Measurements from ENCODE around the gene SETD3. TPM values are rescaled to one million over a fixed set of nuclear protein-coding genes. Genes with fewer than 3 reads are reported as not detected.
A peak's percentile ranks its signal among the peaks of the same experiment; 100 is the strongest.

Gene SETD3
- polyA plus RNA-seq, 1 donor from 2014 or later = 27.8 TPM

DNA sequence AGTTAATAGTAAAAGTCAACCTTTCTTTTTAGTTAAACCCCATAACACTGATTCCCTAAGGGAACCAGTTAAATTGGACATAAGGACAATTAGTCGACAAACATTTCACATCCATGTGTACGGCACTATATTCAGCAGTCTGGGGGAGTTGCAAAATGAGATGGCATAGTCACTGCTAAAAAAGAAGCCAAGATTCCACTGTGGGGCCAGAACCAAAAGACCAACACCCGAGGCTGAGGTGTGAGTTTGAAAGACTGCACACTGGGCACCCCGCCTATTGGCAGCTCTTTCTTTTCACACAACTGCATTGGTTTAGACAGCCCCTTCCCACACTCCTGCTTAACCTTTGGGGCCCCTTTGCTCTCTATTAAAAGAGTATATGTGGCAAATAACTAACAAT lies 16.7 kb downstream of the SETD3 start:
- H3K4me1 Mint-ChIP-seq = peaks cover 13 to 18% (median 15%) of the 10 kb centered on the region in 3 donors
- peaks cover 15% of the 10 kb centered on the region for H3K36me3 Mint-ChIP-seq
- no peak overlapping the region for H3K4me3 Mint-ChIP-seq
- H3K9me3 Mint-ChIP-seq = no peaks in the 10 kb centered on the region
- no peaks in the 10 kb centered on the region for H3K27me3 Mint-ChIP-seq
- H3K27ac Mint-ChIP-seq = no peak overlapping the region

DNA sequence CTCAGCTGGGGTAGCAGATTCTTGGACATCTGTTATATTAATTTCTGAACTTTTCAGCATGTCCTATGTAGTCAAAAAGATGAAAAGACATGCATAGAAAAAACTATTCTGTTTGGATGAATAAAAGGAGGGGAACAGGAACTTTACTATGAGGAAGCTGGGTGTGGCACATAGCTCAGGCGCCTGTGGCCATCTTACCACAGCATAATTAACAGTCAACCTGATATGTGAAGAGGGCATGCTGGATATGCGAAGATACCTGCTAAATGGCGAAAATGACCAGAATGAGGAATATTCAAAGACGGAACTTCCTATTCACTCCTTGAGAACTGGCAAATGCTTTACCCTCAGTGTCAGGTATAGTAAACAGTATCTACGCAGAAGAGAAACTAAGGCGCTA lies 18.4 kb downstream of the SETD3 start:
- peaks cover 2 to 7% (median 6%) of the 10 kb centered on the region in 3 donors for H3K4me1 Mint-ChIP-seq
- no peaks in the 10 kb centered on the region for H3K9me3 Mint-ChIP-seq
- H3K27me3 Mint-ChIP-seq = no peaks in the 10 kb centered on the region
- no peak overlapping the region for H3K4me3 Mint-ChIP-seq
- peaks cover 17% of the 10 kb centered on the region for H3K36me3 Mint-ChIP-seq
- peak overlapping the region in 1 of 3 donors; percentile 14 for H3K27ac Mint-ChIP-seq

DNA sequence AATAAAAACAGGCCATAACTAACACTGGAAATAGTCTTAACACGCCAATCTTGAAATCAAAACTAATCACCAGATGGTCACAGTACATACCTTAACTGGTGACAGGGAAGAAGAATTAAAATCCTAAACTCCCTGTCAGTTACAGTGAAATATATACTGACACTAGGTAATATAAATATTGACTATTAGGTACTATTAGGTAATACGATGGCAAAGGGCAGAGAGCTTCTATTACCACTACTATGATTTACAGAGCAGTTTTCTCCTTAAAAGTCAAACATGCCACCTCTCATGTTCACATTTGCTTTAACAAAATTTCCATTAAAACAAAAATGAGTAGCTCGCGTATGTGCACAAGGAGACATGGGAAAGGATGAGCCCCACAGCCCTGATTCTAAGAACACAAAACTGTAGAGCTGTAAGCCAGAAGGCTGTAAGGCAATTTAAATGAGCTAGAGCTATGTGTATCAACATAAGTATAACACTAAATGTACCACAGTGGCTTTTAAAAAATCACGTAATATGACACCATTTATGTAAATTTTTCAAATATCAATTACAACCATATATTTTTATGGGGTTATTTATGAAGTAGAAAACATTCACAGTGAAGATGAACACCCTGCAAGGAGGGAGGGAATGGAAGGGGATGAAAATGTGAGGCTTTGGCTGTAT lies 19.1 kb downstream of the SETD3 start:
- Mint-ChIP-seq H3K36me3 (peaks cover 17% of the 10 kb centered on the region), H3K27ac (peak overlapping the region in 1 of 3 donors; percentile 14), H3K4me3 (no peak overlapping the region), H3K27me3 (no peaks in the 10 kb centered on the region), H3K9me3 (no peaks in the 10 kb centered on the region), H3K4me1 (peaks cover 2 to 7% (median 6%) of the 10 kb centered on the region in 3 donors)

GRCh38 chr14:99460793-99461192 lies 19.9 kb downstream of the SETD3 start:
- H3K27ac Mint-ChIP-seq = no peak overlapping the region
- H3K4me1 Mint-ChIP-seq = peaks cover 2 to 7% (median 6%) of the 10 kb centered on the region in 3 donors
- no peaks in the 10 kb centered on the region for H3K27me3 Mint-ChIP-seq
- H3K9me3 Mint-ChIP-seq = no peaks in the 10 kb centered on the region
- peaks cover 17% of the 10 kb centered on the region for H3K36me3 Mint-ChIP-seq
- H3K4me3 Mint-ChIP-seq = no peak overlapping the region

DNA sequence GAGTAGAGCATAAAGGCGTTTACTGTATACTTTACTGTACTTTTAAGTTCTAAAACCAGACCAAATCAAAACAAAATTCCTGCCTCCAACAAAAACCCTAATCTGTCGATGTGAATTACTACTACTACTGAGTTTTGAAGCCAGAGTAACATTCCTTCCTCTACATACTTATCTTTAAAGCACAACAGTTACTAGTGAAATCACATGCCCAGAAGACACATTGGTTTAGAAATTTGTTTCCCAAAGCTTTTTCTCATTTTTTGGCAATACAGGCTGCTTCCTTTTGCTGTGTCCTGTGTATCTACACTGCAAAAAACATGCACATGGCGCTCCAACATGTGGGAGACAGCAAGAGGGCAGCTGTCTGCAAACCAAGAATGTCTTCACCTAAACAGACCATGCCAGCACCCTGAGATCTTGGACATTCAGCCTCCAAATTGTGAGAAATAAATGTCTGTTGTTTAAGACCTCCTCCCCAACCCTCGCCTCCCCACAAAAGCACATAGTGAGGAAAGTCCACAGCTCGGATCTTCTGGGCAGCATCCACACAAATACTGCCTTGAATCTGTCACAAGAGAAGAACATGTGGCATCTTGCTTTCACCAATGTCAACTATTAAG lies 21.1 kb downstream of the SETD3 start:
- H3K27ac Mint-ChIP-seq = peak overlapping the region in 1 of 3 donors; percentile 9
- peaks cover 2 to 8% (median 7%) of the 10 kb centered on the region in 3 donors for H3K4me1 Mint-ChIP-seq
- peaks cover 15% of the 10 kb centered on the region for H3K36me3 Mint-ChIP-seq
- no peak overlapping the region for H3K4me3 Mint-ChIP-seq
- no peaks in the 10 kb centered on the region for H3K9me3 Mint-ChIP-seq
- H3K27me3 Mint-ChIP-seq = no peaks in the 10 kb centered on the region

GRCh38 chr14:99454246-99454645 lies 26.4 kb downstream of the SETD3 start:
- Mint-ChIP-seq H3K4me1 (peaks cover 0 to 2% (median 0%) of the 10 kb centered on the region in 3 donors), H3K4me3 (no peak overlapping the region), H3K36me3 (peaks cover 4% of the 10 kb centered on the region), H3K27ac (no peak overlapping the region), H3K27me3 (no peaks in the 10 kb centered on the region), H3K9me3 (no peaks in the 10 kb centered on the region)

GRCh38 chr14:99452968-99453367 lies 27.7 kb downstream of the SETD3 start:
- H3K27ac Mint-ChIP-seq = no peak overlapping the region
- H3K9me3 Mint-ChIP-seq = no peaks in the 10 kb centered on the region
- peaks cover 0 to 2% (median 0%) of the 10 kb centered on the region in 3 donors for H3K4me1 Mint-ChIP-seq
- no peaks in the 10 kb centered on the region for H3K27me3 Mint-ChIP-seq
- H3K36me3 Mint-ChIP-seq = peaks cover 1% of the 10 kb centered on the region
- H3K4me3 Mint-ChIP-seq = no peak overlapping the region

GRCh38 chr14:99451234-99451633 lies 29.4 kb downstream of the SETD3 start:
- Mint-ChIP-seq H3K4me3 (no peak overlapping the region), H3K4me1 (peaks cover 0 to 2% (median 0%) of the 10 kb centered on the region in 3 donors), H3K36me3 (peaks cover 1% of the 10 kb centered on the region), H3K27me3 (no peaks in the 10 kb centered on the region), H3K27ac (no peak overlapping the region), H3K9me3 (no peaks in the 10 kb centered on the region)

DNA sequence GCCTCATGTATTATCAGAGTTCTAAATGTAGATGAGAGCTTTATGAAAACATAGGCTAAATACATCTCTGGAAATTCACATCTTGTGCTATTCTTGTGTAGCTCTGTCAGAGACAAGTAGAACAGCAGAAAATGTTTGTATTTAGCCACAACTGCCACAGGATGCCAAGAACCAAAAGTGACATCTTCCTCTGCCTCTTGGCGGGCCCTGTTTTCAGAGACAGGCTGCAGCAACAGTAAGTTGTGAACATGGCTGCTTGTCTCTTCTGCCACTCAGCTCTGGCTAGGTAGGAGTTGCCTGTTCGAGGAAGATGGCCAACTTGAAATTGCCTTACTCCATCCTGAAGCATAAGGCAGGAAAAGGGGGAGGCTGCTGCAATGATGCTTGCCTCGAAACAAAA lies 30.4 kb downstream of the SETD3 start:
- Mint-ChIP-seq H3K36me3 (peaks cover 1% of the 10 kb centered on the region), H3K27me3 (no peaks in the 10 kb centered on the region), H3K27ac (no peak overlapping the region), H3K9me3 (no peaks in the 10 kb centered on the region), H3K4me1 (peaks cover 0 to 2% (median 0%) of the 10 kb centered on the region in 3 donors), H3K4me3 (no peak overlapping the region)

DNA sequence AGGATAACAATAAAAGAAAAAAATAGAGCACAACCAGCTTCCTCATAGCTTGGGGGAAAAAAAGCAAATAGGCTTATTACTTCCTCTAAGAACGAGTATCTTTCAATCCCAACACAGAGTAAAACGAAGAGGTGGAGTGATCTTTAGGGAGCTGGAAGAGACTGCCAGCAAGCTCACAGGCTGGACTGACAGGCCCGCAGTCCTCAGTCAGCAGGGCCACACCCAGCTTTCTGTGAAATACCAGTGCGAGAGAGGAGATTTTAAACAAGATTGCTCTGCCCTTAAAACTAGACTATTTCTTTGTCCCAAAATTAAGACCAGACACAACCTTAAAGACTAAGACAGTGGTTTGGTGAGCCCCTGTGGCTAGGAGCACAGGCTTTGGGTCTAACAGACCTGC lies 32.9 kb downstream of the SETD3 start:
- H3K36me3 Mint-ChIP-seq = peaks cover 9% of the 10 kb centered on the region
- H3K27me3 Mint-ChIP-seq = no peaks in the 10 kb centered on the region
- no peak overlapping the region for H3K27ac Mint-ChIP-seq
- H3K4me3 Mint-ChIP-seq = peak overlapping the region in 1 of 4 donors; percentile 37
- H3K9me3 Mint-ChIP-seq = no peaks in the 10 kb centered on the region
- peaks cover 0 to 1% (median 0%) of the 10 kb centered on the region in 3 donors for H3K4me1 Mint-ChIP-seq

DNA sequence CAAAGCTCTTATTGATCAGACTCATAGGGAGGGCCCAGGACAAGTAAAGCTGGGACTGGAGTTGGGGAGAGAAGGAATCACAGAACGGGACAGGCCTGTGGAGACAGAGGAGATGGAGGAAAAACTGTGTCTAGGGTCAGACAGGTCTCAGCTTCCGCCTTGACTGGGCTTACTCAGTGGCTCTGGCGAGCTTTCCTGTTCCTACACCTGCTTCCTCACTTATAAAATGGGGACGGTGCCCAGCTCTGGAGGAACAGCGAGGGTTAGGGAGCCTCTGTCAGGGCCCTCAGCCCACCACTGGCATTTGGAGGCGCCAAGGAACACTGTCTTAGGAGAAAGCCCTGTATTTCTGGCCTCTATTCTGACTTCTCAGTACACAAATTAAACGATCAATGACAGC lies 34.7 kb downstream of the SETD3 start:
- Mint-ChIP-seq H3K4me3 (no peak overlapping the region), H3K27me3 (no peaks in the 10 kb centered on the region), H3K4me1 (peaks cover 5 to 6% (median 5%) of the 10 kb centered on the region in 3 donors), H3K27ac (no peak overlapping the region), H3K9me3 (no peaks in the 10 kb centered on the region), H3K36me3 (peaks cover 17% of the 10 kb centered on the region)

GRCh38 chr14:99441918-99442317 lies 38.7 kb downstream of the SETD3 start:
- Mint-ChIP-seq H3K9me3 (no peaks in the 10 kb centered on the region), H3K36me3 (peaks cover 26% of the 10 kb centered on the region), H3K4me3 (no peak overlapping the region), H3K4me1 (peaks cover 5 to 13% (median 5%) of the 10 kb centered on the region in 3 donors), H3K27ac (no peak overlapping the region), H3K27me3 (no peaks in the 10 kb centered on the region)

DNA sequence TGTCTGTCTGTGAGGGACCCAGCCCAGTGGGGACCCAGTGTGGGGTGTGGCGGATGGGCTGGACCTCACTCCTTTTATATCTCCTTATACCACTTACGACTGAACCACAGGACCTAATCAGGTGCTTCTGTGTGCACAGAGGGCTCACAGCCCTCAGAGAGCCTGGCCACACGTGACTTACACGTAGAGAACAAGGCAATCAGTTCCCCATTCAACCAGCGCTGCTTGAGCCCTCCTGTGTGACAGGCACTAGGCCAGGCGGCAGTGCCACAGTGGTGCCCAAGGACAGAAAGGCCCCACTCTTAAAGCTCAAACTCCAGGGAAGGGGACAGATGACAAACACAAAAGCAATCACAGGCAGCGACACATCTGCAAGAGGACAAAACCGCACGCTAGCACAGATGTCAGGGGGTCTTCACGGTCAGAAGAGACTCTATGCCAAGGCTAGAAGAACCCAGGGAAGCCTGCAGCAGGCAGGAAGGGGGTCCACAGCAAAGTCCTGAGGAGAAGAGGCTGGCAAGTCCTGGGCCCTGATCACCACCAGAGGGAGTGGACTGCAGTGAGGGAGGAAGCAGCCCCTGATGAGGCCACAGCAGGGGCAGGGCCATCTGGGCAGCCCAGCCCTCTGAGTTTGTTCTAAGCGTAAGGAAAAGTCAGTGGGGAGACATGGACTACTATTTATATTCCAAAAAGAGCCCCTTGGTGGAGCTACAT lies 39.3 kb downstream of the SETD3 start:
- no peaks in the 10 kb centered on the region for H3K27me3 Mint-ChIP-seq
- H3K27ac Mint-ChIP-seq = no peak overlapping the region
- peaks cover 26% of the 10 kb centered on the region for H3K36me3 Mint-ChIP-seq
- peaks cover 5 to 16% (median 5%) of the 10 kb centered on the region in 3 donors for H3K4me1 Mint-ChIP-seq
- no peak overlapping the region for H3K4me3 Mint-ChIP-seq
- no peaks in the 10 kb centered on the region for H3K9me3 Mint-ChIP-seq

DNA sequence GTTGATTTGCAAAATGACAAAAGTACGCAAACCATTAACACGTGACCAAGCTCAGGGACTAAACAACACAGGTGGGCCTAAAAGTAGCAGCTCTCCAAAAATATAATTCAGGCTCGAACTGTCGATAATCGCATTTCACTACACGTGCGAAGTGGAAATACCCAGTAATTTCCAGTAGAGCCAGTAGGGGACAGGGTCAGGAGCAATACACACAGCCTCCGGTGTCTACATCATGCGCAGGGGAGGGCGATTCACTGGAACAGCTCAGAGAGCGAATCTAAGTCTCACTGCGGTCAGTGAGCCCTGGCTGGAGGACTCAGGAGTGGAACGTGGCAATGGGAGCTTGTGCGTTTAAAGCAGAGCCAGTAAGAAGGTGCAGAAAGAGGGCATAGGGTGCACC lies 40.4 kb downstream of the SETD3 start:
- peaks cover 29% of the 10 kb centered on the region for H3K36me3 Mint-ChIP-seq

DNA sequence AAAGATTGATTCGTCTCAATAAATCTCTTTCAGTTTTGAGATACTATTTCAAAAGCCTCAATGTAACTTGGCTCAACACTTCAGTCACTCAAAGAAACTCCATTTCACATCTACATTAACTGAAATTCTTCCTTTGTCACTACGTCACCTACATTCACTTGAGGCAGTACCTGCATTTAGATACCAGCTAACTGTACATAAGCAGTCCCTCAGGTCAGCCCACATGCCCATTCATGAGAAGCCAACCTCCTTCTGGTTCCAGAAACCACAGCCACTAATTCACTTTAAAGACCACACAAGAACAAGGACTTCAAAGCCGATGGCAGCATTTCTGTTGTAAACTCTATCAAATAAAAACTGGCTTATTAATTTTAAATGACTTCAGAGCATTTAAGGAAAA lies 43.0 kb downstream of the SETD3 start:
- Mint-ChIP-seq H3K27me3 (no peaks in the 10 kb centered on the region), H3K4me3 (no peak overlapping the region), H3K27ac (peak overlapping the region in 1 of 3 donors; percentile 8), H3K36me3 (peaks cover 27% of the 10 kb centered on the region), H3K9me3 (no peaks in the 10 kb centered on the region), H3K4me1 (peaks cover 5 to 14% (median 7%) of the 10 kb centered on the region in 3 donors)

More for the DNA sequence above, 40.4 kb downstream of the SETD3 start:
- Mint-ChIP-seq H3K9me3 (no peaks in the 10 kb centered on the region), H3K4me1 (peaks cover 5 to 16% (median 7%) of the 10 kb centered on the region in 3 donors), H3K27me3 (no peaks in the 10 kb centered on the region), H3K27ac (no peak overlapping the region), H3K4me3 (no peak overlapping the region)
